Endothelial cell of umbilical vein (primary cell): ENCODE data around the gene MTCL1.

Source experiments
- CTCF ChIP-seq, 2 donors: IDR thresholded peaks; 1 replicate in 1 of 2; 2 replicates in 1 of 2; pipeline ENCODE4 v1.5.1; 2011; ENCODE audit warnings: low read length in 2 of 2, mild to moderate bottlenecking in 2 of 2, moderate library complexity in 2 of 2, control low read depth in 1 of 2, inconsistent platforms in 1 of 2, low read depth in 1 of 2; ENCODE audit not compliant: insufficient read depth in 1 of 2; ENCODE audit errors: extremely low read depth in 1 of 2
- MAX ChIP-seq: IDR thresholded peaks from 2 replicates; pipeline ENCODE4 v1.6.1; 2011; ENCODE audit not compliant: insufficient read depth, insufficient read length

DNA sequence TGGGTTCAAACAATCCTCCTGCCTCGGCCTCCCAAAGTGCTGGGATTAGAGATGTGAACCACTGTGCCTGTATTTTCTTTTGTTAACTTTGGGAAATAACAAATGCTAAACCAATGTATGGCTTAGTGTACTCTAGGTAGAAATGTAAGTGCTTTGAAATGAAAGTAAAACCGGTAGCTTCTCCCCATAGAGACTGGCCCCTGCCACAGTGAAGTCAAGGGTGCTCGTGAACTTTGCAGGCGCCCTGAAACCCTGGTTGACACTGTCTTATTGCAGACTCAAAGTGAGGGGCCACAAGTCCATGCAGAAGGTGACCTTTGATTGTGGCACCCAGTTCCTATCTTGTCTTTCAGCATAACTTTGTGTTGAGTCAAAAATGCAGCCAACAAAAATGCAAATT, 24.2 kb upstream of the MTCL1 start:
- TF ChIP-seq CTCF (IDR thresholded peaks at IDR 0.05; ENCODE audit: extremely low read depth in 1 of 2, insufficient read depth in 1 of 2, low read depth in 1 of 2, low read length in 2 of 2) (no peak), MAX (no peak)
